Measurements from ENCODE around the gene TMEM50A.
"Not testable (repeated sequence)": the region's sequence is repeated elsewhere in the genome, so short reads cannot be mapped to it uniquely, and the experiment has no call there.

The TMEM50A gene

DNA sequence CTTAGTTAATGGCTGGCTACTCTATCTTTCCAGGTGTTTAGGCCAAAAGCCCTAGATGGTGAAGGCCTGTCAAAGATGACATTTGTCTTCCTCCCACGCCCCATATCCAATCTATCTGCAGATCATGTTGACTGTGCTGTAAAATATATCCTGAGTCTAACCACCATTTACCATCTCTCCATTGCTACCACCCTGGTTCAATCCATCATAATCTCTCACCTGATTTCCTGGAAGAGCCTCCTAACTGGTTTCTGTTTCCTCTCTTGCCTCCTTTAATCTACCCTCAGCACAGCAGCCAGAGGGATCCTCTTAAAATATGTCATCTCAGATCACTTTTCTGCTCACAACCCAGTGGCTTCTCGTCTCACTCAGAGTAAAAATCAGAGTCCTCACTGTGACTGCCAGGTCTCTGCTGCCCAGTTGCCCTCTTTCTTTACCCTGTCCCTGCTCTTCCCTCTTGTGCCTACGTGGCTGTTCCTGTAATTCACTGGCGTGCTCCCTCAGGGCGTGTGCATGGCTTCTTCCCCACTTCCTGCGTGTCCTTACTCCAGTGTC is 17.8 kb downstream of the TMEM50A start:
- Histone ChIP-seq H3K4me1 (ENCODE audit: control extremely low read depth in 1 of 4, control insufficient read depth in 4 of 4, insufficient read depth in 4 of 4, low read length in 3 of 4) (no peaks in the 10 kb centered on the region), H3K9me3 (ENCODE audit: control extremely low read depth in 1 of 5, control insufficient read depth in 4 of 5, insufficient read depth in 2 of 5, low read depth in 1 of 5, low read length in 4 of 5) (no peaks in the 10 kb centered on the region), H3K4me3 (ENCODE audit: control insufficient read depth in 1 of 7, extremely low read depth in 1 of 7, insufficient read depth in 4 of 7, low read depth in 2 of 7, low read length in 6 of 7) (no peak overlapping the region), H3K27me3 (replicated peaks in 2 of 5; ENCODE audit: control insufficient read depth in 4 of 5, insufficient read depth in 5 of 5, low read length in 4 of 5) (no peaks in the 10 kb centered on the region), H3K36me3 (ENCODE audit: control insufficient read depth in 4 of 4, insufficient read depth in 4 of 4, low read length in 3 of 4) (peaks cover 17 to 70% (median 48%) of the 10 kb centered on the region in 4 experiments), H3K27ac (ENCODE audit: insufficient read depth in 1 of 2, low read depth in 1 of 2, low read length in 2 of 2, poor library complexity in 1 of 2, severe bottlenecking in 2 of 2) (peak overlapping the region in 1 of 2 experiments; percentile 35)
- 84% methylated on average over 6 of the region's 6 CpGs for WGBS (ENCODE audit: insufficient coverage)
- no peak for DNase-seq
- ChIA-PET POLR2A (no interaction called here), CTCF (no interaction called here)

DNA sequence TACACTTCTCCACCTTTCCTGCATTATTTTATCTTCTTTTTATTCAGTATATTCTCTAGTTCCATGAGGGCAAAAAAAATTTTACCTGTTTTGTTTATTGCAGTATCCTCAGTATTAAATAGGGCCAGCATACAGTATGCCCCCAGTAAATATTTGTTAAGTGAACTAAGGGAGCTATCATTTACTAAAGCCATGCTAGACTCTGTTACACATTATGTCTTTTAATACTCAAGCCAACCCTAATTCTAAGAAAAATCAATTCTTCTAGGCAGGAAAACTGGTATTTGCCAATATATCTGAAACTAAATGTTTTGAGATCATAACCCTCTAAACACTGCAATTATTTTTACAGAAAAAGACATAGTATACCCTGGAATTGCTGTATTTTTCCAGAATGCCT is 18.3 kb downstream of the TMEM50A start:
- H3K4me3 ChIP-seq (ENCODE audit: control insufficient read depth in 1 of 7, extremely low read depth in 1 of 7, insufficient read depth in 4 of 7, low read depth in 2 of 7, low read length in 6 of 7): no peak overlapping the region
- H3K27me3 ChIP-seq (replicated peaks in 2 of 5; ENCODE audit: control insufficient read depth in 4 of 5, insufficient read depth in 5 of 5, low read length in 4 of 5): no peaks in the 10 kb centered on the region
- peaks cover 19 to 74% (median 53%) of the 10 kb centered on the region in 4 experiments for H3K36me3 ChIP-seq (ENCODE audit: control insufficient read depth in 4 of 4, insufficient read depth in 4 of 4, low read length in 3 of 4)
- H3K4me1 ChIP-seq (ENCODE audit: control extremely low read depth in 1 of 4, control insufficient read depth in 4 of 4, insufficient read depth in 4 of 4, low read length in 3 of 4): no peaks in the 10 kb centered on the region
- peak overlapping the region in 1 of 2 experiments; percentile 35 for H3K27ac ChIP-seq (ENCODE audit: insufficient read depth in 1 of 2, low read depth in 1 of 2, low read length in 2 of 2, poor library complexity in 1 of 2, severe bottlenecking in 2 of 2)
- ChIA-PET CTCF (no interaction called here), POLR2A (no interaction called here)
- DNase-seq: no peak
- H3K9me3 ChIP-seq (ENCODE audit: control extremely low read depth in 1 of 5, control insufficient read depth in 4 of 5, insufficient read depth in 2 of 5, low read depth in 1 of 5, low read length in 4 of 5): no peaks in the 10 kb centered on the region

GRCh38 chr1:25356848-25357247 is 18.7 kb downstream of the TMEM50A start:
- WGBS (ENCODE audit: insufficient coverage): no CpG with 5 or more reads among the region's 1 CpG
- ChIA-PET POLR2A (no interaction called here), CTCF (no interaction called here)
- Histone ChIP-seq H3K36me3 (ENCODE audit: control insufficient read depth in 4 of 4, insufficient read depth in 4 of 4, low read length in 3 of 4) (peaks cover 21 to 75% (median 54%) of the 10 kb centered on the region in 4 experiments), H3K9me3 (ENCODE audit: control extremely low read depth in 1 of 5, control insufficient read depth in 4 of 5, insufficient read depth in 2 of 5, low read depth in 1 of 5, low read length in 4 of 5) (no peaks in the 10 kb centered on the region), H3K27me3 (replicated peaks in 2 of 5; ENCODE audit: control insufficient read depth in 4 of 5, insufficient read depth in 5 of 5, low read length in 4 of 5) (no peaks in the 10 kb centered on the region), H3K27ac (ENCODE audit: insufficient read depth in 1 of 2, low read depth in 1 of 2, low read length in 2 of 2, poor library complexity in 1 of 2, severe bottlenecking in 2 of 2) (peak overlapping the region in 1 of 2 experiments; percentile 32), H3K4me1 (ENCODE audit: control extremely low read depth in 1 of 4, control insufficient read depth in 4 of 4, insufficient read depth in 4 of 4, low read length in 3 of 4) (no peaks in the 10 kb centered on the region), H3K4me3 (ENCODE audit: control insufficient read depth in 1 of 7, extremely low read depth in 1 of 7, insufficient read depth in 4 of 7, low read depth in 2 of 7, low read length in 6 of 7) (no peak overlapping the region)
- no peak for DNase-seq

GRCh38 chr1:25360596-25361581 is 22.8 kb downstream of the TMEM50A start:
- ChIA-PET CTCF (no interaction called here), POLR2A (interaction anchor here (1.1 kb wide), 1 partner anchor 195 kb away, joined by 3 read pairs; no protein-coding TSS in a partner anchor)
- Histone ChIP-seq H3K4me1 (ENCODE audit: control extremely low read depth in 1 of 4, control insufficient read depth in 4 of 4, insufficient read depth in 4 of 4, low read length in 3 of 4) (no peaks in the 10 kb centered on the region), H3K36me3 (ENCODE audit: control insufficient read depth in 4 of 4, insufficient read depth in 4 of 4, low read length in 3 of 4) (peaks cover 16 to 52% (median 35%) of the 10 kb centered on the region in 4 experiments), H3K27me3 (replicated peaks in 2 of 5; ENCODE audit: control insufficient read depth in 4 of 5, insufficient read depth in 5 of 5, low read length in 4 of 5) (no peaks in the 10 kb centered on the region), H3K4me3 (ENCODE audit: control insufficient read depth in 1 of 7, extremely low read depth in 1 of 7, insufficient read depth in 4 of 7, low read depth in 2 of 7, low read length in 6 of 7) (no peak overlapping the region), H3K9me3 (ENCODE audit: control extremely low read depth in 1 of 5, control insufficient read depth in 4 of 5, insufficient read depth in 2 of 5, low read depth in 1 of 5, low read length in 4 of 5) (no peaks in the 10 kb centered on the region), H3K27ac (ENCODE audit: insufficient read depth in 1 of 2, low read depth in 1 of 2, low read length in 2 of 2, poor library complexity in 1 of 2, severe bottlenecking in 2 of 2) (no peak overlapping the region)
- no peak for DNase-seq
- 100% methylated on average over 3 of the region's 7 CpGs for WGBS (ENCODE audit: insufficient coverage)

DNA sequence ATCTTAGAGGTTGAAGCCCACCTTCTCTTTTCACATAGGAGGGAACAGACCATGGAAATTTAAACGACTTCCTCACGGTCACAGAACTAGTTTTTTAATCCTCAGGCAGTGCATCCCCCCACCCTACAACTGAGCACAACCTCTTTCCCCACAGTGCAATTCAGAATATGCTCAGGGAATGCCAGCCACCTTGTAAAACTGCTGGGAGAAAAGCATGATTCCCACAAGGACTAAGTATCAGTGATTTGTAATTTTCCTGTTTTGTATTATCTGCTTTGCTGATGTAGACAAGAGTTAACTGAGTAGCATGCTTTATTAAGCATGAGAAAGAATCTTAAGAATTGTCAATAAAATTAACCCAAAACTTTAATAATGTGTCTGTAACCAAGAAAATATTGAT is 23.8 kb downstream of the TMEM50A start:
- no peaks in the 10 kb centered on the region for H3K9me3 ChIP-seq (ENCODE audit: control extremely low read depth in 1 of 5, control insufficient read depth in 4 of 5, insufficient read depth in 2 of 5, low read depth in 1 of 5, low read length in 4 of 5)
- CTCF ChIA-PET: no interaction called here
- no peak for DNase-seq
- no peaks in the 10 kb centered on the region for H3K4me1 ChIP-seq (ENCODE audit: control extremely low read depth in 1 of 4, control insufficient read depth in 4 of 4, insufficient read depth in 4 of 4, low read length in 3 of 4)
- peaks cover 12 to 42% (median 29%) of the 10 kb centered on the region in 4 experiments for H3K36me3 ChIP-seq (ENCODE audit: control insufficient read depth in 4 of 4, insufficient read depth in 4 of 4, low read length in 3 of 4)
- H3K27me3 ChIP-seq (replicated peaks in 2 of 5; ENCODE audit: control insufficient read depth in 4 of 5, insufficient read depth in 5 of 5, low read length in 4 of 5): no peaks in the 10 kb centered on the region
- POLR2A ChIA-PET: no interaction called here
- no peak overlapping the region for H3K4me3 ChIP-seq (ENCODE audit: control insufficient read depth in 1 of 7, extremely low read depth in 1 of 7, insufficient read depth in 4 of 7, low read depth in 2 of 7, low read length in 6 of 7)
- no peak overlapping the region for H3K27ac ChIP-seq (ENCODE audit: insufficient read depth in 1 of 2, low read depth in 1 of 2, low read length in 2 of 2, poor library complexity in 1 of 2, severe bottlenecking in 2 of 2)
- WGBS (ENCODE audit: insufficient coverage): no CpG with 5 or more reads among the region's 2 CpGs

GRCh38 chr1:25362634-25363559 is 24.8 kb downstream of the TMEM50A start:
- not testable (repeated sequence) for H3K9me3 ChIP-seq (ENCODE audit: control extremely low read depth in 1 of 5, control insufficient read depth in 4 of 5, insufficient read depth in 2 of 5, low read depth in 1 of 5, low read length in 4 of 5); H3K4me1 ChIP-seq (ENCODE audit: control extremely low read depth in 1 of 4, control insufficient read depth in 4 of 4, insufficient read depth in 4 of 4, low read length in 3 of 4)

More at GRCh38 chr1:25362634-25363559, 24.8 kb downstream of the TMEM50A start:
- CTCF ChIA-PET; H3K27ac ChIP-seq (ENCODE audit: insufficient read depth in 1 of 2, low read depth in 1 of 2, low read length in 2 of 2, poor library complexity in 1 of 2, severe bottlenecking in 2 of 2); DNase-seq; H3K4me3 ChIP-seq (ENCODE audit: control insufficient read depth in 1 of 7, extremely low read depth in 1 of 7, insufficient read depth in 4 of 7, low read depth in 2 of 7, low read length in 6 of 7); H3K27me3 ChIP-seq (replicated peaks in 2 of 5; ENCODE audit: control insufficient read depth in 4 of 5, insufficient read depth in 5 of 5, low read length in 4 of 5); POLR2A ChIA-PET: not testable (repeated sequence)
- peaks cover 12 to 37% (median 23%) of the 10 kb centered on the region in 4 experiments for H3K36me3 ChIP-seq (ENCODE audit: control insufficient read depth in 4 of 4, insufficient read depth in 4 of 4, low read length in 3 of 4)
- whole genome bisulfite sequencing (ENCODE audit: insufficient coverage): no CpG with 5 or more reads among the region's 17 CpGs

Data from common myeloid progenitor, CD34-positive (primary cell).